Tibial nerve (tissue), 4 donors: ENCODE measurements around the gene DDX56.

Experiments
- CTCF ChIP-seq, 5 experiments: fragments of 200-600 bp in 3 of 5; fragments of 450-650 bp in 2 of 5; sonication (generic) in 3 of 5; IDR thresholded peaks; one replicate each; pipeline ENCODE4 v1.5.1; 2016 to 2019; ENCODE audit warnings: antibody characterized with exemption in 5 of 5, mild to moderate bottlenecking in 3 of 5, moderate library complexity in 2 of 5
- EP300 ChIP-seq, 2 donors: sonication (generic); formaldehyde crosslinking; IDR thresholded peaks; one replicate each; pipeline ENCODE4 v1.6.1; 2017; ENCODE audit warnings: antibody characterized with exemption in 2 of 2, mild to moderate bottlenecking in 1 of 2
- POLR2A ChIP-seq, 2 donors: fragments of 450-650 bp; IDR thresholded peaks; one replicate each; pipeline ENCODE4 v1.6.1; 2017; ENCODE audit warnings: antibody characterized with exemption in 2 of 2, mild to moderate bottlenecking in 2 of 2, moderate library complexity in 2 of 2

- TF ChIP-seq POLR2A (IDR thresholded peaks at IDR 0.05) (no peak), CTCF (IDR thresholded peaks at IDR 0.05) (no peak), EP300 (IDR thresholded peaks at IDR 0.05) (no peak)
Observed at GRCh38 chr7:44530990-44531389, 42.7 kb downstream of the DDX56 start.
